NCI-H82 treated with DMSO at 0.1 percent for 48 hours (cell line): Measurements from ENCODE around the gene LTO1.
"Not testable (repeated sequence)": the region's sequence is repeated elsewhere in the genome, so short reads cannot be mapped to it uniquely, and the experiment has no call there.

ENCODE experiments used
- DNase-seq: peaks from one replicate; lab custom pipeline; 2025; ENCODE audit not compliant: unreplicated experiment; lab: John Stamatoyannopoulos, UW

The LTO1 gene

DNA sequence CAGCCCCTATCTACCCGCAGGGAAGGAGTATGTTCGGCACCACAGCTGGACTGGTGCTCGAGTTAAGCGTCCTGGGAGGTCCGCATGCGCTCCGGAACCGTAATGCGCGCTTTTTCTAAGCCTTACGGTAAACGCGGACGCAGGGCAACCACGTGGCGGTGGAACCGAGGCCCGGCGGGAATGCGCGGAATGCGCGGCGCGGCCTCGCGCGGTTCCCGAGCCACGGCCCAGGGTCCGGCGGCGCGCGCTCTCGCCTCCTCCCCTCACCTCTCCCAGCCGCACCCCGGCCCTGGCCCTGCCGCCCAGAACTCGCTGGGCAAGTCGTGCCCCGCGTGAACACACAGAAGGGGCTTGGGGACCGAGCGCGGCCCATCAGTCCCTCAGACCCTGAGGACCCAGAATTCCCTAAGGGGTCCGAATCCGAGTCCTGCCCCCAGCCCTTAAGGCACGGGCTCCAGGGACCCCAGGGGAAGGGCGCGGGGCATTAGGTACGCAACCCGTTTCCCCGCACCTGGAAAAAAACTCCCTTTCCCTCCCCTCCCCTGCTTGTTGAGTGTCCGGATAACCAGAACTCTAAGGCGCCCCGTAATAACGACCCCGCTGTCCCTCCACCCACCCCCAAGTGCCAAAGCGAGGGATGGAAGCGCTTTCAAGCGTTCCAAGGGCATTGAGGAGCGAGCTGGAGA is 38.5 kb downstream of the LTO1 start:
- no peak for DNase-seq

DNA sequence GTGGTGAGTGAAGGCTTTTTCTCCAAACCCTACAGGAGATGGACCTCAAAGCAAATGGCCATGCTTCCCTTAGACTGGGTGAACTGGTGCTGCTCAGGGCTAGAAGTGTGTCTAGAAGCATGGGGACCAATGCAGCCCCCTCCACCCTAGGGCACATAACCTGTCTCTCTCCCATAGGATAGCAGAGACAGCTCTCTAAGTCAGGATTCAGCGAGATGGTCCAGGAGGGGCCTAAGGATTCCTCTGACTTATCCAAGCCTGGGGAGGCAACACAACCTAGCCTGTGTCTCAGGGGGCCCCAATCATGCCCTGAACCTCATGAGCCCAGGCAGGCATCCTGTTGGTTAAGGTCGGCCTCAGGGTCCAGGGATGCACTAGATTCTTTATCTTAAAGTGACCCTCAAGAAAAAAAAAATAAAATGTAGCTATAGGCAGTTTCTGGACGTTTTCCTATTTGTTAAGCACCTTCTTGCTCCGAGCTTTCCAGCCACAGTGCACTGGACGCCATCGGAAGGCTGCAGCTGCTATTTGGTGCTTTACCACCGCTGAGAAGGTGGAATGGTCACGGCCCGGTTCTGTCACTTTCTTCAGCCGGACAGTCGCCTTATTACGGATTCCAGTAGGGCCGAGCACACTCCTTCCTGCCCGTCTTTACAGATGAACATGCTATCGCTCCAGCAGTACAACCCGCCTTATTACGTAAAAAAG is 39.2 kb downstream of the LTO1 start:
- no peak for DNase-seq

DNA sequence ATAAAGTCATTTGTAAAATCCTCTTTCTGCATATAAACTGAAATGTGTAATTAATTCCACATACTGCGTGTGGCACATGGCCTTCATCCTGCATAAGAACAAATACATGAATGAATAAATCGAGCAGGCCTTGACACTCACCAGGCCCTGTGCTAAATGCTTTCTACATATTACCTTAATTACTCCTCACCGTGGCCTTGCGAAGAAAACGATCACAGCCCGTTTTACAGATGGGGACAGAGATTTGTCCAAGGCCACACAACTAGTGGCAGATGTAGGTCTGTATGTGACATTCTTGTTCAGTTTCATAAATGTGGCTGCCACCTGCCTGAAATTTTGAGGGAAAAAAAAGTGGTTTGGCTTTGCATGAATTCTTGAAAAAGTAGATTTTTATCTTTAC is 40.0 kb downstream of the LTO1 start:
- no peak for DNase-seq

DNA sequence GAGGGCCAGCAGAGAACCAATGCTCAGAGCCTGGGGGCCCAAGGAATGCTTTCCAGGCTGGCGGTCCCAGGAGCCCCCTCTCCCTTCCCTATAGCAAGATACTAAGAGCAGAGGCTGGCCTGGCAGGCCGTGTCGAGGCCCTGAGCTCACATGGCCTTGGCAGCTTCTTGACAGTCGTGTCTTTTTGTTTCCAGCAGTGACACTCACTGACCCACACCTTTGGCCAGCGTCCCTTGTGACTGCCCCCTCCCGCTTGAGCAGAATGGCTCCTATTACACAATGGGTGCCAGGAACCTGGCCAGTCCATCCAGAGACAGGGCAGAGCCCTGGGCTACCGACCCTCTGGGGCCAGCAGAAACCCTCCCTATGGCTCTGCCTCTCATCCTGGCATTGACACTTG is 40.6 kb downstream of the LTO1 start:
- DNase-seq: no peak

DNA sequence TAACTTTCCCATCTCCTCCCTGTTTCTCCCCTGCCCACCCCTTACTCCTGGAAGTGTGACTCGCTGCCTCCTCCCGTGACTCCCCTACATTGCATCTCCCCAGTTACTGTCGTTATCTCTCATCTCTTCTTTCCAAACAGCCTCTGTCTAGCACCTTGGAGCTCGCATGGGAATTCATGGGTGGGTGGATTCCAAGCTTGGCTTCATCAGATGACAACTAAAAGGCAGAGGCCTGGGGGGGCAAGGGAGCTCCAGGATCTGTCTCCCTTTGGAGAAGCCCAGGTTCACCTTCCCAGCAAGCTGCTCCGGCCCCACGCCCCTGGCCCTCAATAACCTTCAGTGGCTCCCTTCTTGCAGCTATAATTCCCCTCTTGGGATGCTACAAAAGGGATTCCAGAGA is 41.1 kb downstream of the LTO1 start:
- no peak for DNase-seq

DNA sequence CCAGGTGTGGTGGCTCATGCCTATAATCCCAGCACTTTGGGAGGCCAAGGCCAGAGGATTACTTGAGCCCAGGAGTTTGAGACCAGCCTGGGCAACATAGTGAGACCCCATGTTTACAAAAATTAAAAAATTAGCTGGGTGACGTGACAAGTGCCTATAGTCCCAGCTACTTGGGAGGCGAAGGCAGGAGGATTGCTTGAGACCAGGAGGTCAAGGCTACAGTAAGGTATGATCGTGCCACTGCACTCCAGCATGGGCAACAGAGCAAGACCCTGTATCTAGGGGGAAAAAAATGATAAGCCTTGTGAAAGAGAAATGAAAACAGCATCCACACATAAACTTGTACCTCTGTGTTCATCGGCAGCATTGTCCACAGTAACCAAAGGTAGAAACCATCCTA is 42.3 kb downstream of the LTO1 start:
- no peak for DNase-seq

DNA sequence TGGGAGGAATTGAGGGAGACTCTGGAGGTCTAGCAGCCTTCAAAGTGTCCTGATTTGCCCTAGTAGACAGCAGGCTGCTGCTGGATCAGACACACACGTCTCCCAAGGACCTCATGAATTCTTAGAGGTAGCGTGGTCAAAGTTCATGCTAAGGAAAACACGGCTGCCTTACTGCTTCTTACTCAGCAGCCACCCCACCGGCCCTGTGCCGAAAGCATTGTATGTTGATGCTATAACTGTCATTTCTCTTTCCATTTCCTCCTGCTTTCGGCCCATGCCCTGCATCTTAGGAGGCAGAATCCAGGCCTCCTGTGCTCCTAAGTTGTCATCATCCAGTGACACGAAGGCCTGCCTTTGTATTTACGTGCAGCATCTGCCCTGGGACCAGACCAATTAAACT is 44.7 kb downstream of the LTO1 start:
- DNase-seq: no peak

DNA sequence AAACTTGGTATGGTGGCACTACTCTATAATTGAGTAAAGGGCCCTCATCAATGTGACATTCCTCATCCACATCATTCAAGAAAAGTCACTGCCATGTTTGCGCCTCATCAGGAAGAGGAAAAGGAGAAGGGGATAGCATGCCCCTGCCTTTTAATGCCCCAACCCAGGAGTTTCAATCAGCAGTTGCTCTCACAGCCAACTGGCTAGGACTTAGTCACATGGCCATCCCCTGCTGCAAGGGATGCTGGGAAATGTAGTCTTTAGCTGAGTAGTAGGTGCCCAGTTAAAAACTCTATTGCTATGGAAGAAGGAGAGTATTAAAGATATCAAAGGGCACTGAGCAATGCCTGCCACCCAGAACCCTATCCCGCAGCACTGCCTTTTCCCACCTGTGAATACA is 45.1 kb downstream of the LTO1 start:
- DNase-seq: no peak

DNA sequence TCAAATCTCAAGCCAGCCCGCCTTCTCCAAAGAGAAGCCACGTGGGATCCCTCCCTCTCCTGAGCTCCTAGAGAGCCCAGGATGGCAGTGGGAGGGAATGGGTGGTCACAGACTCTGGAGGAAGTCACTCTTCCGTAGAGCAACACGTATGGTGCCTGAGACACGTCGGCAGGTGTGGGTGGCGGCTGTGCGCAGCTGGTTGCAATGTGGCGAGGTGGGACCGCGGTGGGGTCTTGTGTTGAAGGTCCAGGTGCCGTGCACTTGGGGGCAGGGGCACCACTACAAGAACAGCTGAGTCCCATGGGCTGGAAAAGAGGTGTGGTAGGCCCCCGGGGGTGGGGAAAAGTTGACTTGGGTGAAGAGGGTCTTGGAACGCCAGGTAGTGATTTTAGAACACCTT is 47.6 kb downstream of the LTO1 start:
- no peak for DNase-seq

DNA sequence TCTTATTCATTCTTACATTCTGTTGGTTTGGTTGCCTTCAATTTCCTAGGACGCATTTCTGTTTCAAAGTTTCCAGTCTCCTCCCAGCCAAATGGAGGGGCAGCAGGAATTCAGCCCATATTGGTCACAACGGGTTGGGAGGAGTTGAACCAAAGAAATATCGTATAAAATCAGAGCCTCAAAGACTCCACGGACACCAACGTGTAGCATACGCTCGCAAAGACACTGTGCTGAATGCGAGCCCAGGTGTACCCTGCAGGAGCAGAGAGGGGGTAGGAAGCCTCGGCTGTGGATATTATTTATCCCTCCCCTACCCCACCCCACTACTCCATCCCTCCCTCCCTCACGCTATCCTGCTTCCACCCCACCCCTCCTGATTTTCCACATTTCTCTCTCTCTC is 49.7 kb downstream of the LTO1 start:
- no peak for DNase-seq

DNA sequence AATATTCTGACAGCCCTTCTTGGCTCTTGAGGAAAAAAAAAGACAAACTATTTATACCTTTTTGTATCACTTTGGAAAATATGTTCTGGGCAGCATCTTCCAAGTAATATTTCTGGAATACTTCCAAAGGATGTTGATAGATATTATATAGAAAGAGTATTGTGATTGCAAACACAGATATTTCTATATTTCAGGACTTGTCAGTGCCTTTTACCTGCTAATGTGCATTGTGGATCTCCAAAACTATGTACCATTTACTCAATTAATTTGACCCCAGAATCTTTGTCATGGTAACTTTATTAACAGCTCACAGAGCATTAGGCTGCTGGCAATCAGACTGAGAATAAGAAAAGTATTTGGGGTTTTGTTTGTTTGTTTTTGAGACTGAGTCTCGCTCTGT is 50.9 kb downstream of the LTO1 start:
- DNase-seq: no peak

DNA sequence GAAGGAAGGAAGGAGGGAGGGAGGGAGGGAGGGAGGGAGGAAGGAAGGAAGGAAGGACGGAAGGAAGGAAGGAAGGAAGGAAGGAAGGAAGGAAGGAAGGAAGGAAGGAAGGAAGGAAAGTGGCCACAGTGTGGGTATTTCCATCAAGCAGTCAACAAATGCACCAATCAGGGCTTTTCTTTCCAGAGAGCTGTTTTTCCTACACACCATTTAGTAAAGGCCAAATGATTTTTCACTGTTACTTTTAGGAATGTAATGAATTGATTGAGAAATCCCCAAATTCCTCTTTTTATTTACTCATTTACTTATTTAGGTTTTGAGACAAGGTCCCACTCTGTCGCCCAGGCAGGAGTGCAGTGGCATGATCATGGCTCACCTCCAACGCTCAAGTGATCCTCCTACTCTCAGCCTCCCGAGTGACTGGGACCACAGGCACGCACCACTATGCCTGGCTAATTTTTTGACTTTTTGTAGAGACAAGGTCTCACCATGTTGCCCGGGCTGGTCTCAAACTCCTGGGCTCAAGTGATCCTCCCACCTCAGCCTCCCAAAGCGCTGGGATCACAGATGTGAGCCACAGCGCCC is 53.0 kb downstream of the LTO1 start:
- not testable (repeated sequence) for DNase-seq

DNA sequence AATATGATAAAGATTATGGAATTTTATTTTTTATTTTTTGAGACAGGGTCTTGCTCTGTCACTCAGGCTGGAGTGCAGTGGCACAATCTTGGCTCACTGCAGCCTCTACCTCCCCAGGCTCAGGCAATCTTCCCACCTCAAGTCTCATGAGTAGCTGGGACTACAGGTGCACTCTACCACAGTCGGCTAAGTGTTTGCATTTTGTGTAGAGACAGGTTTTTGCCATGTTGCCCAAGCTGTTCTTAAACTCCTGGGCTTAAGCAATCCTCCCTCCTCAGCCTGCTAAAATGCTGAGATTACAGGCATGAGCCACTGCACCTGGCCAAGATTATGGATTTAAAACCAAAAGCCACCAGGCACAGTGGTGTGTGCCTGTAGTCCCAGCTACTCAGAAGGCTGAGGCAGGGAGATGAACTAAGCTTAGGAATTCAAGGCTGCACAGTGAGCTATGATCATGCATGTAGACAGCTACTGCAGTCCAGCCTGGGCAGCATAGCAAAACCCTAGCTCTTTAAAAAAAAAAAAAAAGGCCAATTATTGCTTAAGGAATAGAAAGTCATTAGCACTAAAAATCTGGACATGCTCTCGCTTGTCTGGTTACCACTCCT is 54.4 kb downstream of the LTO1 start:
- DNase-seq: no peak

DNA sequence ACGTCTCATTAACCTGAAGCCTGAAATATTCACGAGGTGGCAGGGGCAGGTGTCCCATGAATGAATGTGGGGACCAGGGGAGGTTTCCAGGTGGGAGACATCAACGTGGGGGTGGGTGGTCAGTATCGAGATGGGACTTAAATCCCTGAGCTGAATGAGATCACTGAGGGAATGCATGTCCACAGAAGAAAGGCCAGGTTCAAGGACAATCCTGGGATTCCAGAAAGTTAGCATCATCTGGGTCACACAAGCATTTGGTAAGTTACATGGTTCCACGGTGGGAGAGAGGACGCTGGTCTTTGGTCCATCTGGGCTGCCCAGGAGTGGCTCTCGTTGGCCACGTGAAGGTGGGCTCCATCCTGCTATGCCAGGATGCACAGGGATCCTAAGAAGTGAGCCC is 56.9 kb downstream of the LTO1 start:
- no peak for DNase-seq

DNA sequence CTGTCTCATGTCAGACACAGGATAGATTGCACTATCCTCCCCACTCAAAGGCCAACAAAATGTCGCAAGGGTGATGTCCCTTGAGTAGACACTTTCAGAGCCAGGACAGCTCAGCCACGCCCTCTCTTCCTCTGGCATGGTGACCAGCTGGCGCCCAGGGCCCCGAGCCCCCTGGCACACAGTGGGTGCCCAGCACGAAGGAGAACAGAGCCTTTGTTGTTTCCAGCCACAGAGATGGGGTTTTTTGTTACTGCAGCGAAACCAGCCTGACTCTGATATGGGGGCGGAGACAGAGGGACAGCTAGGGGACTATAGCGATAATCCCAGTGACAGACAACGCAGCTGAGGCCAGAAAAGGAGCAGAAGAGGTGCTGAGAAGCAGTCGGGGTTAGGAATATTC is 57.5 kb downstream of the LTO1 start:
- DNase-seq: no peak

DNA sequence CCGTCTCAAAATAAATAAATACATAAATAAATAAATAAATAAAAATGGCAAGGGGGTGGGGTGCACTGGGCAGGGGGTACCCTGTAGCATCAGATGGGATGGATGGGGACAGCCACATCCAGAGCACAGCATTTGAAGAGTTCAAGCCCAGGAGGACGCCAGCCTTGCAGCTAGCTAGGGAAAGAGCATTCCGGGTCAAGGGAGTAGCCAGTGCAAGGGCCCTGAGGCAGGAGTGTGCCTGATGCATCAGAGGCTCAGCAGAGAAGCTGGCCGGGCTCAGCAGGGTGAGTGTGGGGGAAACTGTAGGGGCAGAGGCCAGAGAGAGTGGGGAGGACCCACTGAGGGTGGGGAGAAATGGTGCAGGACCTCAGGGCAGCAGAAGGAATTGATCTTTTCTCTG is 57.9 kb downstream of the LTO1 start:
- DNase-seq: no peak
